Lower leg skin (tissue), 4 donors: Measurements from ENCODE around the gene GPS1. TPM values are rescaled to one million over a fixed set of nuclear protein-coding genes. Genes with fewer than 3 reads are reported as not detected.

Experiments used
- DNase-seq, 2 donors: peaks; one replicate each; pipeline ENCODE4 v3.0.0-alpha.2; 2019; ENCODE audit warnings: low spot score in 2 of 2
- H3K4me3 ChIP-seq: fragments of 200-600 bp; sonication (generic); 2 replicates; pipeline ENCODE4 v1.5.1; 2017; ENCODE audit warnings: mild to moderate bottlenecking, low read depth; ENCODE audit not compliant: poor library complexity, severe bottlenecking
- CTCF ChIP-seq, 3 donors: fragments of 450-650 bp; IDR thresholded peaks; one replicate each; pipeline ENCODE4 v1.5.1; 2016; ENCODE audit warnings: antibody characterized with exemption in 3 of 3, mild to moderate bottlenecking in 3 of 3, moderate library complexity in 2 of 3
- POLR2A ChIP-seq, 2 donors: fragments of 450-650 bp; IDR thresholded peaks; one replicate each; pipeline ENCODE4 v1.6.1; 2016 to 2017; ENCODE audit warnings: antibody characterized with exemption in 2 of 2, mild to moderate bottlenecking in 1 of 2, moderate library complexity in 1 of 2
- WGBS, 2 donors: methylation state at CpG; one replicate each; pipeline ENCODE4 v1.1.5; 2018; 5-methylcytosine and 5-hydroxymethylcytosine counted together
- intact Hi-C: fragments of 100-400 bp; cut with DNase I; formaldehyde crosslinking; loops from one replicate; pipeline ENCODE4 v1.15.0; 2023; ENCODE audit warnings: low total_unique reads
- total RNA-seq, 4 donors: library from RNA; depleted of rRNA; stranded (reverse); fragments of >200 nt; gene quantifications; one replicate each; pipeline ENCODE4 v1.1.0, GENCODE V29; 2016

The GPS1 gene
- total RNA-seq, 4 donors from 2014 or later: 57.2 to 99.3 (median 79.1) TPM

DNA sequence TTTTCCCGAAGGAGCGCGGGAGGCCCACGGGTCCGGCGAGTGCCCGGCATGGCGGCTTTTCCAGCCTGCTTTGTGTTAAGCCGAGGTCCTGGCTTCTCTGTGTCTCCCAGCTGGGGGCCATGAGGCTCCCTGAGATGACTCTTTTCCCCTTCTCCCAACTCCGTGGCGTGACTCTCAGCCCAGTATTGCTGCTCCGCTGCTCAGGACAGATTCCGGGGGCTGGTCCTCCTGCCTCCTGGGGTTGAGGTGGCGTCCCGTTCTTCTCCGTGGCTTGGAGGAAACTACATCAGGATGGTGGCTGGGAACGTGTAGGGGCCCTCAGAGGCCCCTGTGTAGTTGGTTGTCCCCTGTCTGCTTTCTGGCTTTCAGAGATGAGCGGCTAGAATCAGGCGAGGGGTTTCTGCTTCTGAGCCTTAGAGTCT is 951 bp downstream of the GPS1 start:
- 22% methylated on average over 11 to 19 of the region's 19 CpGs for WGBS, 2 donors
- no peak for TF ChIP-seq POLR2A (IDR thresholded peaks at IDR 0.05)
- TF ChIP-seq CTCF (IDR thresholded peaks at IDR 0.05): no peak
- intact Hi-C loops: no loop called here
- H3K4me3 ChIP-seq: peak overlapping the region; percentile 59
- DNase-seq: no peak

GRCh38 chr17:82053130-82053529 is 1.4 kb downstream of the GPS1 start:
- intact Hi-C loops: no loop called here
- H3K4me3 ChIP-seq: no peak overlapping the region
- 89 to 90% methylated on average over 19 of the region's 19 CpGs for WGBS, 2 donors
- TF ChIP-seq CTCF (IDR thresholded peaks at IDR 0.05) (no peak), POLR2A (IDR thresholded peaks at IDR 0.05) (no peak)
- no peak for DNase-seq

GRCh38 chr17:82053556-82054263 is 2.0 kb downstream of the GPS1 start:
- intact Hi-C loops: no loop called here
- no peak for TF ChIP-seq CTCF (IDR thresholded peaks at IDR 0.05)
- WGBS, 2 donors: 88 to 94% methylated on average over 23 to 28 of the region's 28 CpGs
- DNase-seq: no peak
- no peak overlapping the region for H3K4me3 ChIP-seq

GRCh38 chr17:82054351-82055022 is 2.8 kb downstream of the GPS1 start:
- H3K4me3 ChIP-seq: no peak overlapping the region
- WGBS, 2 donors: 87 to 91% methylated on average over 29 to 33 of the region's 38 CpGs
- TF ChIP-seq POLR2A (IDR thresholded peaks at IDR 0.05) (no peak), CTCF (IDR thresholded peaks at IDR 0.05) (no peak)
- DNase-seq: no peak
- intact Hi-C loops: no loop called here

- intact Hi-C loops: no loop called here
- no peak for DNase-seq
- WGBS, 2 donors: 82 to 87% methylated on average over 20 to 23 of the region's 26 CpGs
- TF ChIP-seq CTCF (IDR thresholded peaks at IDR 0.05) (no peak), POLR2A (IDR thresholded peaks at IDR 0.05) (no peak)
- no peak overlapping the region for H3K4me3 ChIP-seq
Measured at GRCh38 chr17:82055023-82055964, 3.6 kb downstream of the GPS1 start.
